Activated CD4-positive, alpha-beta T cell treated with anti-CD3 and anti-CD28 coated beads for 36 hours (primary cell): ENCODE measurements around the gene SLC22A13. TPM values are rescaled to one million over a fixed set of nuclear protein-coding genes. Genes with fewer than 3 reads are reported as not detected.
"Not testable (repeated sequence)": the region's sequence is repeated elsewhere in the genome, so short reads cannot be mapped to it uniquely, and the experiment has no call there.

Experiments
- ATAC-seq: fragments of 200-7000 bp; cut with Tn5 transposase; one replicate; pipeline ENCODE4 v1.10.0; 2021; ENCODE audit warnings: mild to moderate bottlenecking, moderate library complexity
- CTCF ChIA-PET: fragments of 350-600 bp; sonication (Branson Sonifier 250); formaldehyde crosslinking; loops from one replicate; lab custom pipeline; 2021; ENCODE audit warnings: antibody characterized with exemption; lab: Charles Lee
- POLR2A ChIA-PET: fragments of 350-600 bp; sonication (Branson Sonifier 250); formaldehyde crosslinking; loops from one replicate; lab custom pipeline; 2021; ENCODE audit warnings: antibody characterized with exemption, inconsistent platforms; lab: Charles Lee
- DNase-seq: peaks from one replicate; pipeline ENCODE4 v3.0.0-alpha.2; 2020
- H3K27ac Mint-ChIP-seq: one replicate; pipeline ENCODE4 v1.8.0; 2021; ENCODE audit warnings: mixed read lengths
- H3K27me3 Mint-ChIP-seq: one replicate; pipeline ENCODE4 v1.8.0; 2021; ENCODE audit warnings: mixed read lengths
- H3K36me3 Mint-ChIP-seq: one replicate; pipeline ENCODE4 v1.8.0; 2021; ENCODE audit warnings: low read depth, mixed read lengths
- H3K4me1 Mint-ChIP-seq: one replicate; pipeline ENCODE4 v1.8.0; 2021; ENCODE audit warnings: mixed read lengths
- H3K4me3 Mint-ChIP-seq: one replicate; pipeline ENCODE4 v1.8.0; 2021; ENCODE audit warnings: mild to moderate bottlenecking, moderate library complexity, mixed read lengths
- H3K9me3 Mint-ChIP-seq: one replicate; pipeline ENCODE4 v1.8.0; 2021; ENCODE audit warnings: low read depth, mixed read lengths
- intact Hi-C, 2 experiments: fragments of 100-400 bp; cut with DNase I in 1 of 2; cut with micrococcal nuclease in 1 of 2; formaldehyde crosslinking; loops; one replicate each; pipeline versions ENCODE4 v1.14.2 to v1.15.1; 2022 to 2024; cut with DNase I, micrococcal nuclease
- total RNA-seq, 2 experiments: library from RNA; stranded (reverse); gene quantifications; one replicate each; pipeline ENCODE4 v1.2.3, GENCODE V29; 2021

SLC22A13 gene
- total RNA-seq, 2 experiments from 2014 or later = 0.21 TPM

GRCh38 chr3:38242812-38243211 lies 22.8 kb upstream of the SLC22A13 start:
- POLR2A ChIA-PET, H3K27ac Mint-ChIP-seq, DNase-seq, ATAC-seq, H3K27me3 Mint-ChIP-seq, H3K4me3 Mint-ChIP-seq, H3K9me3 Mint-ChIP-seq, H3K4me1 Mint-ChIP-seq, intact Hi-C loops: not testable (repeated sequence)
- H3K36me3 Mint-ChIP-seq = peaks cover 58% of the 10 kb centered on the region
- CTCF ChIA-PET = interaction anchor here (0.9 kb wide), 1 partner anchor 15 kb away, joined by 3 read pairs; no protein-coding TSS in a partner anchor

GRCh38 chr3:38245930-38246329 lies 19.7 kb upstream of the SLC22A13 start:
- Mint-ChIP-seq H3K27me3 (no peaks in the 10 kb centered on the region), H3K9me3 (no peaks in the 10 kb centered on the region), H3K4me3 (no peak overlapping the region), H3K27ac (no peak overlapping the region), H3K4me1 (no peaks in the 10 kb centered on the region), H3K36me3 (peaks cover 45% of the 10 kb centered on the region)
- intact Hi-C loops = no loop called here
- no peak for DNase-seq
- ATAC-seq = no peak
- ChIA-PET CTCF (no interaction called here), POLR2A (no interaction called here)

GRCh38 chr3:38247366-38248035 lies 18.1 kb upstream of the SLC22A13 start:
- Mint-ChIP-seq H3K27me3 (no peaks in the 10 kb centered on the region), H3K36me3 (peaks cover 54% of the 10 kb centered on the region), H3K27ac (no peak overlapping the region), H3K4me3 (no peak overlapping the region), H3K4me1 (no peaks in the 10 kb centered on the region), H3K9me3 (no peaks in the 10 kb centered on the region)
- ATAC-seq (no peak), DNase-seq (no peak)
- POLR2A ChIA-PET = no interaction called here
- intact Hi-C loops = no loop called here
- CTCF ChIA-PET = no interaction called here

- Mint-ChIP-seq H3K36me3 (peaks cover 68% of the 10 kb centered on the region), H3K4me3 (no peak overlapping the region), H3K4me1 (peaks cover 17% of the 10 kb centered on the region), H3K27ac (no peak overlapping the region), H3K27me3 (no peaks in the 10 kb centered on the region), H3K9me3 (no peaks in the 10 kb centered on the region)
- ChIA-PET CTCF (interaction anchor here (0.5 kb wide), 1 partner anchor 16 kb away, joined by 5 read pairs; no protein-coding TSS in a partner anchor), POLR2A (no interaction called here)
- ATAC-seq (no peak), DNase-seq (no peak)
- intact Hi-C loops = no loop called here
These were observed 15.4 kb upstream of the SLC22A13 start for GRCh38 chr3:38250198-38250597.

- POLR2A ChIA-PET = no interaction called here
- Mint-ChIP-seq H3K4me1 (peaks cover 25% of the 10 kb centered on the region), H3K4me3 (no peak overlapping the region), H3K27ac (no peak overlapping the region), H3K36me3 (peaks cover 69% of the 10 kb centered on the region), H3K27me3 (no peaks in the 10 kb centered on the region), H3K9me3 (no peaks in the 10 kb centered on the region)
- CTCF ChIA-PET = interaction anchor here (0.5 kb wide), 1 partner anchor 15 kb away, joined by 3 read pairs; no protein-coding TSS in a partner anchor
- no peak for DNase-seq
- intact Hi-C loops = no loop called here
- no peak for ATAC-seq
These were observed 14.4 kb upstream of the SLC22A13 start for GRCh38 chr3:38251197-38251596.

- POLR2A ChIA-PET = no interaction called here
- H3K4me1 Mint-ChIP-seq = peaks cover 42% of the 10 kb centered on the region
- intact Hi-C loops = no loop called here
- ATAC-seq (no peak), DNase-seq (no peak)
- no peaks in the 10 kb centered on the region for H3K9me3 Mint-ChIP-seq
- no peak overlapping the region for H3K4me3 Mint-ChIP-seq
- peaks cover 55% of the 10 kb centered on the region for H3K36me3 Mint-ChIP-seq
- CTCF ChIA-PET = no interaction called here
- no peaks in the 10 kb centered on the region for H3K27me3 Mint-ChIP-seq
- H3K27ac Mint-ChIP-seq = no peak overlapping the region
These were observed 11.9 kb upstream of the SLC22A13 start for GRCh38 chr3:38253704-38254103.

- intact Hi-C loops = no loop called here
- Mint-ChIP-seq H3K27me3 (no peaks in the 10 kb centered on the region), H3K27ac (no peak overlapping the region), H3K36me3 (peaks cover 47% of the 10 kb centered on the region), H3K9me3 (no peaks in the 10 kb centered on the region), H3K4me3 (no peak overlapping the region), H3K4me1 (peaks cover 45% of the 10 kb centered on the region)
- peak; percentile 16 for DNase-seq
- peak; percentile 67 for ATAC-seq
- POLR2A ChIA-PET = no interaction called here
- CTCF ChIA-PET = no interaction called here
These were observed 10.7 kb upstream of the SLC22A13 start for GRCh38 chr3:38254872-38255271.

GRCh38 chr3:38255627-38256026 lies 10.0 kb upstream of the SLC22A13 start:
- ChIA-PET CTCF (interaction anchor here (0.6 to 0.7 kb wide), 2 partner anchors 113 to 227 kb away, joined by 3 to 5 read pairs; no protein-coding TSS in a partner anchor), POLR2A (no interaction called here)
- Mint-ChIP-seq H3K4me1 (peaks cover 51% of the 10 kb centered on the region), H3K4me3 (no peak overlapping the region), H3K27me3 (no peaks in the 10 kb centered on the region), H3K36me3 (peaks cover 49% of the 10 kb centered on the region), H3K9me3 (no peaks in the 10 kb centered on the region), H3K27ac (no peak overlapping the region)
- DNase-seq = no peak
- ATAC-seq = no peak
- intact Hi-C loops = no loop called here

GRCh38 chr3:38257583-38257982 lies 8.0 kb upstream of the SLC22A13 start:
- ATAC-seq (peak; percentile 57), DNase-seq (no peak)
- CTCF ChIA-PET = no interaction called here
- Mint-ChIP-seq H3K4me1 (peaks cover 51% of the 10 kb centered on the region), H3K27ac (no peak overlapping the region), H3K27me3 (no peaks in the 10 kb centered on the region), H3K36me3 (peaks cover 36% of the 10 kb centered on the region), H3K9me3 (no peaks in the 10 kb centered on the region), H3K4me3 (no peak overlapping the region)
- POLR2A ChIA-PET = no interaction called here
- intact Hi-C loops = no loop called here

GRCh38 chr3:38260474-38260873 lies 5.1 kb upstream of the SLC22A13 start:
- Mint-ChIP-seq H3K36me3 (peaks cover 9% of the 10 kb centered on the region), H3K27me3 (no peaks in the 10 kb centered on the region), H3K4me1 (peaks cover 37% of the 10 kb centered on the region), H3K9me3 (no peaks in the 10 kb centered on the region), H3K4me3 (no peak overlapping the region), H3K27ac (no peak overlapping the region)
- intact Hi-C loops = no loop called here
- ATAC-seq (no peak), DNase-seq (no peak)
- CTCF ChIA-PET = no interaction called here
- POLR2A ChIA-PET = no interaction called here

- H3K27me3 Mint-ChIP-seq = no peaks in the 10 kb centered on the region
- no peak for ATAC-seq
- intact Hi-C loops = no loop called here
- DNase-seq = no peak
- ChIA-PET POLR2A (no interaction called here), CTCF (no interaction called here)
- H3K9me3 Mint-ChIP-seq = no peaks in the 10 kb centered on the region
- H3K4me3 Mint-ChIP-seq = no peak overlapping the region
- peaks cover 28% of the 10 kb centered on the region for H3K4me1 Mint-ChIP-seq
- H3K36me3 Mint-ChIP-seq = peaks cover 4% of the 10 kb centered on the region
- no peak overlapping the region for H3K27ac Mint-ChIP-seq
These were observed 1.2 kb upstream of the SLC22A13 start for GRCh38 chr3:38264353-38264771.

- Mint-ChIP-seq H3K27ac (no peak overlapping the region), H3K9me3 (no peaks in the 10 kb centered on the region), H3K36me3 (peaks cover 4% of the 10 kb centered on the region), H3K27me3 (no peaks in the 10 kb centered on the region), H3K4me1 (peaks cover 25% of the 10 kb centered on the region), H3K4me3 (no peak overlapping the region)
- CTCF ChIA-PET = no interaction called here
- DNase-seq (no peak), ATAC-seq (no peak)
- POLR2A ChIA-PET = no interaction called here
- intact Hi-C loops = no loop called here
These were observed 833 bp upstream of the SLC22A13 start for GRCh38 chr3:38264779-38265178.
